HCT116 (cell line): ENCODE measurements around the gene PKP1.

ENCODE experiments used
- CBX3 ChIP-seq: IDR thresholded peaks from 2 replicates; pipeline ENCODE4 v1.6.1; 2012; ENCODE audit warnings: low read depth
- CTCF ChIP-seq, 3 experiments: fragments of 200-600 bp in 1 of 3; sonication (generic) in 1 of 3; IDR thresholded peaks in 2 of 3; conservative IDR thresholded peaks in 1 of 3; 2 replicates each; pipeline ENCODE4 v1.5.1; 2012 to 2017; ENCODE audit warnings: low read depth in 2 of 3, low read length in 2 of 3, antibody characterized with exemption in 1 of 3, borderline replicate concordance in 1 of 3, control low read depth in 1 of 3, mild to moderate bottlenecking in 1 of 3, mixed read lengths in 1 of 3, mixed run types in 1 of 3, moderate library complexity in 1 of 3; ENCODE audit not compliant: insufficient read depth in 1 of 3
- POLR2A ChIP-seq: IDR thresholded peaks from 2 replicates; pipeline ENCODE4 v1.7.0; 2011; ENCODE audit warnings: borderline replicate concordance; ENCODE audit not compliant: insufficient read depth, insufficient read length; ENCODE audit errors: extremely low read depth
- POLR2AphosphoS5 ChIP-seq: IDR thresholded peaks from 2 replicates; pipeline ENCODE4 v1.6.1; 2011; ENCODE audit warnings: mild to moderate bottlenecking, low read depth, low read length, moderate library complexity

GRCh38 chr1:201269281-201269680 lies 14.0 kb upstream of the PKP1 start:
- TF ChIP-seq POLR2A (no peak), CTCF (IDR thresholded peaks at IDR 0.05 in 2 of 3, conservative IDR thresholded peaks at IDR 0.05 in 1 of 3; ENCODE audit: borderline replicate concordance in 1 of 3, insufficient read depth in 1 of 3, low read depth in 2 of 3, low read length in 2 of 3) (no peak), POLR2AphosphoS5 (no peak), CBX3 (no peak)
